HepG2 (cell line): ENCODE results near the gene PRXL2B. TPM values are rescaled to one million over a fixed set of nuclear protein-coding genes. Genes with fewer than 3 reads are reported as not detected.

Experiments
- ADNP ChIP-seq: sonication (generic); formaldehyde crosslinking; IDR thresholded peaks from 2 replicates; pipeline ENCODE4 v1.4.0; 2020; ENCODE audit warnings: missing genetic modification reagents
- DRAP1 ChIP-seq: IDR thresholded peaks from 2 replicates; pipeline ENCODE4 v1.6.1; 2016; ENCODE audit warnings: missing genetic modification reagents, missing compliant biosample characterization
- GABPB1 ChIP-seq: IDR thresholded peaks from 2 replicates; pipeline ENCODE4 v1.6.1; 2016; ENCODE audit warnings: mild to moderate bottlenecking, missing genetic modification reagents, moderate library complexity, missing compliant biosample characterization
- GATAD1 ChIP-seq: IDR thresholded peaks from 2 replicates; pipeline ENCODE4 v1.6.1; 2016; ENCODE audit warnings: missing genetic modification reagents, missing compliant biosample characterization
- GMEB1 ChIP-seq: sonication (generic); formaldehyde crosslinking; IDR thresholded peaks from 2 replicates; pipeline ENCODE4 v1.5.1; 2020; ENCODE audit warnings: missing genetic modification reagents, mild to moderate bottlenecking, borderline replicate concordance
- IRF9 ChIP-seq: sonication (generic); formaldehyde crosslinking; IDR thresholded peaks from 2 replicates; pipeline ENCODE4 v1.8.0; 2022; ENCODE audit warnings: missing genetic modification reagents, mild to moderate bottlenecking, borderline replicate concordance
- KDM5B ChIP-seq: sonication (generic); formaldehyde crosslinking; IDR thresholded peaks from 2 replicates; pipeline ENCODE4 v1.4.0; 2020; ENCODE audit warnings: missing genetic modification reagents, mild to moderate bottlenecking, borderline replicate concordance
- NFKB2 ChIP-seq: sonication (generic); formaldehyde crosslinking; IDR thresholded peaks from 2 replicates; pipeline ENCODE4 v1.4.0; 2020; ENCODE audit warnings: missing genetic modification reagents, borderline replicate concordance
- PCBP1 ChIP-seq: fragments of 200-400 bp; formaldehyde crosslinking; IDR thresholded peaks from 2 replicates; pipeline ENCODE4 v1.6.1; 2017; ENCODE audit warnings: mild to moderate bottlenecking, low read depth, low read length, borderline replicate concordance
- PHF21A ChIP-seq: sonication (generic); formaldehyde crosslinking; IDR thresholded peaks from 2 replicates; pipeline ENCODE4 v1.5.0; 2020; ENCODE audit warnings: mild to moderate bottlenecking, missing genetic modification reagents
- RARA ChIP-seq: IDR thresholded peaks from 2 replicates; pipeline ENCODE4 v1.6.1; 2016; ENCODE audit warnings: missing genetic modification reagents, missing compliant biosample characterization
- THAP9 ChIP-seq: sonication (generic); formaldehyde crosslinking; IDR thresholded peaks from 2 replicates; pipeline ENCODE4; 2020; ENCODE audit warnings: missing genetic modification reagents, mild to moderate bottlenecking, borderline replicate concordance
- USF2 ChIP-seq, 2 experiments: sonication (generic) in 1 of 2; formaldehyde crosslinking in 1 of 2; IDR thresholded peaks; 2 replicates each; pipeline versions ENCODE4 v1.5.1 to v1.6.1; 2011 to 2020; ENCODE audit warnings: borderline replicate concordance in 1 of 2, low read depth in 1 of 2, low read length in 1 of 2, mild to moderate bottlenecking in 1 of 2, missing genetic modification reagents in 1 of 2, moderate library complexity in 1 of 2
- YEATS2 ChIP-seq: sonication (generic); formaldehyde crosslinking; IDR thresholded peaks from 2 replicates; pipeline ENCODE4 v1.4.0; 2020; ENCODE audit warnings: missing genetic modification reagents, borderline replicate concordance
- ZBTB7A ChIP-seq: sonication (generic); formaldehyde crosslinking; IDR thresholded peaks from 2 replicates; pipeline ENCODE4 v1.8.0; 2022; ENCODE audit warnings: mild to moderate bottlenecking, missing genetic modification reagents
- ZFP41 ChIP-seq: sonication (generic); formaldehyde crosslinking; IDR thresholded peaks from 2 replicates; pipeline ENCODE4 v1.4.0; 2020; ENCODE audit warnings: mild to moderate bottlenecking, missing genetic modification reagents, borderline replicate concordance
- ZFY ChIP-seq: sonication (generic); formaldehyde crosslinking; IDR thresholded peaks from 2 replicates; pipeline ENCODE4 v1.4.0; 2020; ENCODE audit warnings: missing genetic modification reagents
- ZNF30 ChIP-seq: sonication (generic); formaldehyde crosslinking; IDR thresholded peaks from 2 replicates; pipeline ENCODE4 v1.5.0; 2020; ENCODE audit warnings: mild to moderate bottlenecking, missing genetic modification reagents
- ZNF451 ChIP-seq: sonication (generic); formaldehyde crosslinking; IDR thresholded peaks from 2 replicates; pipeline ENCODE4 v1.5.0; 2020; ENCODE audit warnings: mild to moderate bottlenecking, missing genetic modification reagents
- ZNF883 ChIP-seq: sonication (generic); formaldehyde crosslinking; IDR thresholded peaks from 2 replicates; pipeline ENCODE4 v1.5.1; 2020; ENCODE audit warnings: mild to moderate bottlenecking, missing genetic modification reagents; ENCODE audit errors: not compliant biosample characterization
- polyA plus RNA-seq, 8 experiments: library from polyadenylated mRNA; depleted of rRNA in 3 of 8; stranded (reverse) in 7 of 8; unstranded in 1 of 8; fragments of >200 nt; fragmentation: Illumina TruSeq in 4 of 8; extraction: Trizol in 4 of 8; gene quantifications; 2 replicates each; pipeline versions ENCODE4 v1.2.1 to v1.2.3, GENCODE V29; 2011 to 2016; ENCODE audit warnings: low read depth in 4 of 8, missing spikeins in 1 of 8, mixed read lengths in 1 of 8; ENCODE audit not compliant: insufficient read depth in 1 of 8
- total RNA-seq, 5 experiments: library from RNA; depleted of rRNA; stranded (reverse); fragments of >200 nt; fragmentation: Illumina TruSeq; extraction: Trizol; gene quantifications; 2 replicates each; pipeline ENCODE4 v1.2.3, GENCODE V29; 2016; ENCODE audit warnings: low read depth in 1 of 5

The PRXL2B gene
- total and polyA plus RNA-seq, 2 of the 13 experiments (the other 11 are each of a cell fraction or from before 2014, with no cell fraction given), result 16.8 to 22.1 TPM

GRCh38 chr1:2586154-2587070 is at the start of gene PRXL2B (continued):
- TF ChIP-seq ZNF883 (CRISPR knock-in tag) (peak; percentile 48), GABPB1 (peak; percentile 64), ZNF451 (CRISPR knock-in tag) (peak; percentile 71), RARA (CRISPR knock-in tag) (peak; percentile 16; the same call in 1 of the 2 replicates), YEATS2 (peak; percentile 70), GMEB1 (CRISPR knock-in tag) (peak; percentile 30), PCBP1 (no peak), ZFY (CRISPR knock-in tag) (peak; percentile 61), THAP9 (CRISPR knock-in tag) (no peak), GATAD1 (CRISPR knock-in tag) (peak; percentile 1), NFKB2 (CRISPR knock-in tag) (peak; percentile 19; the same call in 1 of the 2 replicates), USF2 (IDR thresholded peaks at IDR 0.05; ENCODE audit: low read depth, low read length) (no peak), USF2 (CRISPR knock-in tag; IDR thresholded peaks at IDR 0.05; ENCODE audit: borderline replicate concordance) (no peak), ZBTB7A (CRISPR knock-in tag) (peak; percentile 65; the same call in 1 of the 2 replicates), ADNP (no peak), DRAP1 (CRISPR knock-in tag) (peak; percentile 68; the same call in 1 of the 2 replicates), KDM5B (CRISPR knock-in tag) (no peak), IRF9 (CRISPR knock-in tag) (peak; percentile 8; the same call in 1 of the 2 replicates), ZFP41 (CRISPR knock-in tag) (no peak), ZNF30 (no peak), PHF21A (CRISPR knock-in tag) (peak; percentile 63)
